ENCODE measurements around the gene DDX3X. TPM values are rescaled to one million over a fixed set of nuclear protein-coding genes. Genes with fewer than 3 reads are reported as not detected.

The DDX3X gene
- total and polyA plus RNA-seq, 10 of the 15 experiments (the other 5 are each of a cell fraction or from before 2014, with no cell fraction given) = 52.0 to 283 (median 172) TPM

DNA sequence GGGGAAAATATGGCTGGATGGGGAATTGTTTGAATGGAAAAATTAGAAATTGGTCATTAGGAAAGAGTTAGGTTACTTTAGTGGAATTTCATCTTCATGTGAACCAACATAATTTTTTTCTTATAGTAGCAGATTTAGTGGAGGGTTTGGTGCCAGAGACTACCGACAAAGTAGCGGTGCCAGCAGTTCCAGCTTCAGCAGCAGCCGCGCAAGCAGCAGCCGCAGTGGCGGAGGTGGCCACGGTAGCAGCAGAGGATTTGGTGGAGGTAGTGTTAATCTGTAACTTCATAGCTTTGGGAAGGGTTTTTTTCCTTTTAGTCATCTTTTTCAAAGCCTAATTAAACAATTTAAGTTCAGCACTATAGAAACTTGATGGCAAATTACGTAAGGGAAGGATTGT, 13.2 kb downstream of the DDX3X start:
- Histone ChIP-seq H4K20me1 (ENCODE audit: control insufficient read depth, insufficient read depth) (no peaks in the 10 kb centered on the region), H2AFZ (ENCODE audit: control insufficient read depth, low read depth, low read length) (no peak overlapping the region), H3K79me2 (ENCODE audit: control insufficient read depth, insufficient read depth, low read length) (no peaks in the 10 kb centered on the region; the same call in 1 of the 2 replicates), H3K4me2 (ENCODE audit: control insufficient read depth, insufficient read depth) (no peak overlapping the region), H3K27ac (ENCODE audit: control insufficient read depth, insufficient read depth) (no peak overlapping the region), H3K4me3 (no peak overlapping the region), H3K9me3 (replicated peaks; ENCODE audit: control insufficient read depth, insufficient read depth, low read length) (no peaks in the 10 kb centered on the region), H3K4me1 (ENCODE audit: control insufficient read depth, insufficient read depth, low read length) (no peaks in the 10 kb centered on the region), H3K36me3 (ENCODE audit: control insufficient read depth in 2 of 2, insufficient read depth in 2 of 2, low read length in 1 of 2) (peaks cover 11 to 51% of the 10 kb centered on the region in 2 experiments), H3K27me3 (replicated peaks in 1 of 2; ENCODE audit: control insufficient read depth in 2 of 2, insufficient read depth in 2 of 2, low read length in 1 of 2) (no peaks in the 10 kb centered on the region), H3K9ac (ENCODE audit: control insufficient read depth, insufficient read depth, low read length) (no peak overlapping the region)
- POLR2A ChIA-PET = interaction anchor here (1.1 kb wide), 1 partner anchor 16 kb away, joined by 3 read pairs; no protein-coding TSS in a partner anchor
- FAIRE-seq (no peak), DNase-seq (ENCODE audit: low read depth, low spot score) (no peak), ATAC-seq (no peak)
- SMC1A ChIA-PET (ENCODE audit: uncharacterized antibody, unreplicated experiment) = interaction anchor here (2.1 kb wide), 1 partner anchor 9 kb away, joined by 6 read pairs; no protein-coding TSS in a partner anchor
- CTCF ChIA-PET = no interaction called here
- RAD21 ChIA-PET (ENCODE audit: unreplicated experiment) = interaction anchor here (1.7 kb wide), 1 partner anchor 9 kb away, joined by 5 read pairs; no protein-coding TSS in a partner anchor
- intact Hi-C loops (cut with micrococcal nuclease; ENCODE audit: unreplicated experiment) (no loop called here), in situ Hi-C loops (cut with MboI) (no loop called here)
- no TSS peak for BruUV-seq (replicated peaks)
- WGBS (ENCODE audit: insufficient coverage, insufficient replicate concordance, low lambda C conversion rate, missing lambda C conversion rate) = 99% methylated on average over 8 of the region's 8 CpGs
- TF ChIP-seq, protein P1, sequence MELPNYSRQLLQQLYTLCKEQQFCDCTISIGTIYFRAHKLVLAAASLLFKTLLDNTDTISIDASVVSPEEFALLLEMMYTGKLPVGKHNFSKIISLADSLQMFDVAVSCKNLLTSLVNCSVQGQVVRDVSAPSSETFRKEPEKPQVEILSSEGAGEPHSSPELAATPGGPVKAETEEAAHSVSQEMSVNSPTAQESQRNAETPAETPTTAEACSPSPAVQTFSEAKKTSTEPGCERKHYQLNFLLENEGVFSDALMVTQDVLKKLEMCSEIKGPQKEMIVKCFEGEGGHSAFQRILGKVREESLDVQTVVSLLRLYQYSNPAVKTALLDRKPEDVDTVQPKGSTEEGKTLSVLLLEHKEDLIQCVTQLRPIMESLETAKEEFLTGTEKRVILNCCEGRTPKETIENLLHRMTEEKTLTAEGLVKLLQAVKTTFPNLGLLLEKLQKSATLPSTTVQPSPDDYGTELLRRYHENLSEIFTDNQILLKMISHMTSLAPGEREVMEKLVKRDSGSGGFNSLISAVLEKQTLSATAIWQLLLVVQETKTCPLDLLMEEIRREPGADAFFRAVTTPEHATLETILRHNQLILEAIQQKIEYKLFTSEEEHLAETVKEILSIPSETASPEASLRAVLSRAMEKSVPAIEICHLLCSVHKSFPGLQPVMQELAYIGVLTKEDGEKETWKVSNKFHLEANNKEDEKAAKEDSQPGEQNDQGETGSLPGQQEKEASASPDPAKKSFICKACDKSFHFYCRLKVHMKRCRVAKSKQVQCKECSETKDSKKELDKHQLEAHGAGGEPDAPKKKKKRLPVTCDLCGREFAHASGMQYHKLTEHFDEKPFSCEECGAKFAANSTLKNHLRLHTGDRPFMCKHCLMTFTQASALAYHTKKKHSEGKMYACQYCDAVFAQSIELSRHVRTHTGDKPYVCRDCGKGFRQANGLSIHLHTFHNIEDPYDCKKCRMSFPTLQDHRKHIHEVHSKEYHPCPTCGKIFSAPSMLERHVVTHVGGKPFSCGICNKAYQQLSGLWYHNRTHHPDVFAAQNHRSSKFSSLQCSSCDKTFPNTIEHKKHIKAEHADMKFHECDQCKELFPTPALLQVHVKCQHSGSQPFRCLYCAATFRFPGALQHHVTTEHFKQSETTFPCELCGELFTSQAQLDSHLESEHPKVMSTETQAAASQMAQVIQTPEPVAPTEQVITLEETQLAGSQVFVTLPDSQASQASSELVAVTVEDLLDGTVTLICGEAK (IDR thresholded peaks at IDR 0.05; ENCODE audit: borderline replicate concordance) = no peak
- no peak for TF ChIP-seq RAD51 (IDR thresholded peaks at IDR 0.05)
- TF ChIP-seq ZNF384 (IDR thresholded peaks at IDR 0.05; ENCODE audit: borderline replicate concordance, low read depth, low read length) = no peak
- TF ChIP-seq, protein P2, sequence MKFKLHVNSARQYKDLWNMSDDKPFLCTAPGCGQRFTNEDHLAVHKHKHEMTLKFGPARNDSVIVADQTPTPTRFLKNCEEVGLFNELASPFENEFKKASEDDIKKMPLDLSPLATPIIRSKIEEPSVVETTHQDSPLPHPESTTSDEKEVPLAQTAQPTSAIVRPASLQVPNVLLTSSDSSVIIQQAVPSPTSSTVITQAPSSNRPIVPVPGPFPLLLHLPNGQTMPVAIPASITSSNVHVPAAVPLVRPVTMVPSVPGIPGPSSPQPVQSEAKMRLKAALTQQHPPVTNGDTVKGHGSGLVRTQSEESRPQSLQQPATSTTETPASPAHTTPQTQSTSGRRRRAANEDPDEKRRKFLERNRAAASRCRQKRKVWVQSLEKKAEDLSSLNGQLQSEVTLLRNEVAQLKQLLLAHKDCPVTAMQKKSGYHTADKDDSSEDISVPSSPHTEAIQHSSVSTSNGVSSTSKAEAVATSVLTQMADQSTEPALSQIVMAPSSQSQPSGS (IDR thresholded peaks at IDR 0.05; ENCODE audit: low read length) = no peak
- no peak for TF ChIP-seq NFIC (IDR thresholded peaks at IDR 0.05; ENCODE audit: low read depth, low read length)
- TF ChIP-seq RELA (IDR thresholded peaks at IDR 0.05; ENCODE audit: borderline replicate concordance, partially characterized antibody) = no peak
- no peak for TF ChIP-seq EP300 (IDR thresholded peaks at IDR 0.05; ENCODE audit: borderline replicate concordance in 1 of 2, control insufficient read depth in 1 of 2, low read depth in 2 of 2, low read length in 2 of 2)
- TF ChIP-seq, protein P3, sequence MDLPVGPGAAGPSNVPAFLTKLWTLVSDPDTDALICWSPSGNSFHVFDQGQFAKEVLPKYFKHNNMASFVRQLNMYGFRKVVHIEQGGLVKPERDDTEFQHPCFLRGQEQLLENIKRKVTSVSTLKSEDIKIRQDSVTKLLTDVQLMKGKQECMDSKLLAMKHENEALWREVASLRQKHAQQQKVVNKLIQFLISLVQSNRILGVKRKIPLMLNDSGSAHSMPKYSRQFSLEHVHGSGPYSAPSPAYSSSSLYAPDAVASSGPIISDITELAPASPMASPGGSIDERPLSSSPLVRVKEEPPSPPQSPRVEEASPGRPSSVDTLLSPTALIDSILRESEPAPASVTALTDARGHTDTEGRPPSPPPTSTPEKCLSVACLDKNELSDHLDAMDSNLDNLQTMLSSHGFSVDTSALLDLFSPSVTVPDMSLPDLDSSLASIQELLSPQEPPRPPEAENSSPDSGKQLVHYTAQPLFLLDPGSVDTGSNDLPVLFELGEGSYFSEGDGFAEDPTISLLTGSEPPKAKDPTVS (IDR thresholded peaks at IDR 0.05; ENCODE audit: low read depth, low read length) = no peak
- no peak for TF ChIP-seq SIN3A (IDR thresholded peaks at IDR 0.05; ENCODE audit: low read depth, low read length)
- no peak for TF ChIP-seq E2F4 (IDR thresholded peaks at IDR 0.05; ENCODE audit: low read depth, low read length)
- no peak for TF ChIP-seq KLF5 (IDR thresholded peaks at IDR 0.05; ENCODE audit: partially characterized antibody)

Measured in GM12878 (cell line).